Ecto neural progenitor cell (in vitro differentiated cells): ENCODE results near the gene SMS.
"Not testable (repeated sequence)": the region's sequence is repeated elsewhere in the genome, so short reads cannot be mapped to it uniquely, and the experiment has no call there.

Experiments
- DNase-seq: peaks from one replicate; pipeline ENCODE4 v3.0.0-alpha.2; 2018; ENCODE audit warnings: low spot score

The SMS gene

GRCh38 chrX:21952624-21953023 lies 12.1 kb downstream of the SMS start:
- no peak for DNase-seq

- DNase-seq: not testable (repeated sequence)
These were observed 12.8 kb downstream of the SMS start for GRCh38 chrX:21953195-21953830.

GRCh38 chrX:21955403-21956189 lies 15.1 kb downstream of the SMS start:
- no peak for DNase-seq

- no peak for DNase-seq
These were observed 16.3 kb downstream of the SMS start for GRCh38 chrX:21956783-21957182.

DNA sequence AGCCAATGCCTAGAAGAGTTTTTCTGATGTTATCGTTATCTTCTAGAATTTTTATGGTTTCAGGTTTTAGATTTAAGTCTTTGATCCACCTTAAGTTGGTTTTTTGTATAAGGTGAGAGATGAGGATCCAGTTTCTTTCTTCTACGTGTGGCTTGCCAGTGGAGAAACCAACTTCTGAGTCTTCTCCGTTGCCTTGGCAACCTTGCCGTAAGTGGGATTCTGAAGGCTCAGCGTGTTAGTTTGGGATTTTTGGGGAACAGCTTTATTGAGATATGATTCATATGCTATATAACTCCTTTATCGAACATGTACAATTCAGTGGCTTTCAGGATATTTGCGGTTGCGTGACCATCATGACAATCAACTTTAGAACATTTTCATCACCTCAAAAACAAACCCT lies 17.7 kb downstream of the SMS start:
- DNase-seq: no peak

DNA sequence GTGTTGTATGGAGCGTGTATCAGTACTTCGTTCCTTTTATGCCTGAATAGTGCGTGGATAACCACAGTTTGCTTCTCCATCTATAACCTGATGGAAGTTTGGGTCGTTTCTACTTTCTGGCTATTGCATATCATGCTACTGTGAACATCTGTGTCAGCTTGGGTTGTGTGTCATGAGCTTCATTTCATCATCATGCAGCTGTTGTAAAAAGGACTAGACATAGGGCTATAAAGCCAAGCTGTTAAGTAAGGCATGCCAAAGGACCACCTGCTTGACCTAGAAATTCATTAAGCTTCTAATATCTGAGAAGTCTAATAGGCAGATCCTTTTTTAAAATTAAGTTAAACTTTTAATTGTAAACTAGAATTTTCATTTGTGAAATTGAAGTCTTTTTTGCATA lies 18.4 kb downstream of the SMS start:
- no peak for DNase-seq

DNA sequence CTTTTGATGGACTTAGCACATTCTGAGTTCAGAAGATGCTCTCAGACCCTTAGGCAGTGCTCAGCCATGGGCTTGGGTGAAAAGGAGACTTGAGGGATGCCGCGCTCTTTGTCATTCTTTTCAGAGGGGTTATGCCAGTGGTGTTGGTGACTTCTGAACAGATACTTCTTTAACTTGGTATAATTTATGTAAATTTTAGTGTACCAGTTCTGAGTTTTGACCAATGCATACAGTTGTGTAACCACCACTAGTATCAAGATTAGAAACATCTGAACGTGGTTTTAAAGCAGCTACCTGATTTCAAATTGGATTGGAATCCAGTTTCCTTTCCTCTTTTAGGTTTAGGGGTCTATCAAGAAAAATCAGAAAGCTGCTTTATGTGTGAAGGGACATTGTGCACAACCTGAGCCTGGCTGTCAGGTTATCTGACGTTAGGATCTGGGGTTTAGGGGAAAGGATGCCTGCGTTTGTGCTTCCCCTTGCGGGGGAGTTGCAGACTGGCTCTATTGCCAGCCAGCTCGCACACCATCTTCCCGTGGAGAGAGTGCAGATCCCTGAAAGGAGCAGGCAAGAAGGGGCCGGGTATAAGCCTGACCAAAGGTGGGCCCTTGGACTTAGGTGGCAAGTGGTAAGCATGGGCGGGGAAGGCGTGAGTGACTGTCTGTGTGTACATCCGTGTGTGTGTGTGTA lies 19.0 kb downstream of the SMS start:
- no peak for DNase-seq

DNA sequence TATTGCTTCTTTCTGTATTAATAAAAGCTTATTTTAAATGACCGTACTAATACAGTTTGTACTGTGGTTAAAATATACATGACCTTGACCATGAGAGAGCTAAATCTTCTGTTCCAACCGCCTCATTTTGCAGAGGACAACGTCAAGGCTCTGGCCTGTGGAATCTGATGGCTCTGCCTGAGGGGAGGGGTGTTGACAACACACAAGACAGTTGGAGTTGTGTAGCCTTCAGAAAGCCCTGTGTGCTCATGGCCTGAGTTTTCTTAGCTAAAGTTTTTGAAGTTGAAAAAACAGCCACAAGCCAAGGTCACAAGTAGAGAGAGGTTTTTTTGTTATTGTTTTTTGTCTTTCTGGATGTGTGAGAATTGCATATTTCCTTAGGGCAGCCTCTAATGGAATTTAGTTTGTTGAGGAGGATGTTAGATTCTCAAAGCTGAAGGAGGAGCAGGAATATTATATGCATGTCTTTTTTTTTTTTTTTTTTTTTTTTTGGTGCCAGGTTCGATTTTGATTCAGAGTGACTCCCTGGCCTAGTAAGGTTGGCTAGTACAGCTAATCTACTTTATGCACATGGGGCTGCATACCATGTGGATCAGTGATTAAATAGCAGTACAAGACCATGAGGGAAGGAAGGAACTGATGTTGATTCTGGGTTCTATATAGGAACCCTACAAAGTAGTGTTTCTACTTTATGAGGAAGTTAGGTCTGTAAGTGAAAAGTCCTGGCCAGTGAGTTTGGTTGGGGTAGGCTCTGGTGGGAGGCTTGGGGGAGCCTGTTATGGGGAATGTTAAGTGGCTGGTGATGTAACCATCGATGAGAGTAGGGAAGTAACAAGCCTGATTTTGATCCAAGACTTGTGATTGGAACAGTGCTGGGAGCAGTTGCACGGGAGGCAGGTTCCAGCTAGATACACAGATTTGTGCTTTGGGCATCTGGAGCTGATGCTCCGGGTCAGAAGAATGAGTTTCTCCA lies 20.3 kb downstream of the SMS start:
- no peak for DNase-seq

DNA sequence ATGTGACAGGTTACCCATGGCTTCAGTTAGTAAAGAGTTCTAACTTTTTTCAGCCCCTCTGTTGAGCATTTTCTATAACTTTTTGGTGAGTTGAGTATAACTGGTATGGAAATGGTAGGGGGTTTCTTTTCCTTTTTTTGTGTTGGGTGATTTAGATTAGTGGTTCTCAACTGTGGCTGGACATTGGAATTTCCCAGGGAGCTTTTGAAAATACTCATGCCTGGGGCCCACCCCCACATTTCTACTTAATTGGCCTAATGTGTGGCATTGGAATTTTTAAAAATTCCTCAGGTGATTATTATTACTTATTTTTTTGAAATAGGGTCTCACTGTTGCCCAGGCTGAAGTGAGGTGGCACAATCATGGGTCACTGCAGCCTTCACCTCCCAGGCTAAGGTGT lies 21.9 kb downstream of the SMS start:
- DNase-seq: no peak

GRCh38 chrX:21963269-21963668 lies 22.8 kb downstream of the SMS start:
- no peak for DNase-seq

DNA sequence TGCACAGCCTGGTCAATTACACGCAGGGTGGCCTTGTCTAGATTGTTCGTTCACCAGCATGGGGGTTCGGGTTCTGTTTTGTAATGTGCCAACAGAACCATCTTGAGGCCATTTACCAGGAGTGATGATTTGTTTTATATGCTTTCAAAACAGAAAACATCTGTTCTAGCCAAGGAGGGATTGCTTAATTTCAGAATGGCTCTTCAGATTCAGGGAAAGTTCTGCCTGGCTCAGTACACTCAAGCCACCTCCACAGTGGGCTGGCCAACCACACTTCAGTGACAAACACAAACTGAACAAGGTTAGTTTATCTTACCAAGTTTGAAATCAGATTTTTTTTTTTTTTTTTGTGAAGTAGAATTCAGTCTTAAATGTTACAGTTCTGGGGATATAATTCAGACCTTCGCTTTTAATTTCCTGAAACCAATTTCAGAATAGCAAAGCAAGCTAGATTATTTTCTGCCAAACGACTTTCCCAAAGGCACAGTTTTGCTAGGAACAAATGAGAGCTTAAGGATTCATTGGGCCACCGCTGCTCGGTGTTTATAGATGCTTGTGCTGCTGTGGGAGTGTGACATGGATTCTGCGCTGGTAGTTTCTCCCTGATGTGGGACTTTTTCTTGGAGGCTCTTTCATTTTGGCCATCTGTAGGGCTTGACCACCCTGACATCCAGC lies 23.4 kb downstream of the SMS start:
- DNase-seq: no peak

DNA sequence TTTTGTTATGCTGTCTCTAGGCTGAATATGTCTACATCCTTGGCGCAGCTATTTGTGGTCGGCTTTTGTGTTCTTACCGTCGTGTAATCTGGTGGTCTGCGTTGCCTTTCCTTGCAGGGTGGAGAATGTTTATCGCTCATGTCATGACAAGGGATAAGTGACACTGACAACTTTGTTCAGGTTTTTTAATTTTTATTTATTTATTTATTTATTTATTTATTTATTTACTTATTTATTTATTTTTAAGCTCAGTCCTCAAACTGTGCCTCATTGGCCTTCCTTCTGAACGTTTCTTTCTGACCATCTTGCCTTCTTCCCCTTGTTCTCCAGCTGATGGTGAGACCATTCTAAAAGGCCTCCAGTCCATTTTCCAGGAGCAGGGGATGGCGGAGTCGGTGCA lies 26.4 kb downstream of the SMS start:
- DNase-seq: no peak

DNA sequence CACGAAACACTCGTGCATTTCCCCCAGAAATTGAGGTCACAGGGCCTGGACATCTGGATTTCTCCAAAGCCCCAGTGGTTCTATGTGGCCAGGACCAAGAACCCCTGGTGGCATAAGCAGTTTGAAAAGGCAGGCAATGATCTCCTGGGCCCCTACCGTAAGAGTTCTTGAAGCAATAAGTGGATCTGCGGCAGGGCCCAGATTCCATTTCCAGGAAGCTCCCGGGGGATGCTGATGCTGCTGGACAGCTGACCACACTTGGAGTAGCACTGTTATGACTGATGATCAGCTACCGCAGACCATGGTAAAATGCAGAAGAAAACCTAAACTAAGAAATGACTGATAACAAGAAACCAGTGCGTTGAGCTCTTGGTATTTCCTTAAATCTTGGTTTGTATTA lies 27.8 kb downstream of the SMS start:
- DNase-seq: no peak

- no peak for DNase-seq
These were observed 29.8 kb downstream of the SMS start for GRCh38 chrX:21970326-21970725.

DNA sequence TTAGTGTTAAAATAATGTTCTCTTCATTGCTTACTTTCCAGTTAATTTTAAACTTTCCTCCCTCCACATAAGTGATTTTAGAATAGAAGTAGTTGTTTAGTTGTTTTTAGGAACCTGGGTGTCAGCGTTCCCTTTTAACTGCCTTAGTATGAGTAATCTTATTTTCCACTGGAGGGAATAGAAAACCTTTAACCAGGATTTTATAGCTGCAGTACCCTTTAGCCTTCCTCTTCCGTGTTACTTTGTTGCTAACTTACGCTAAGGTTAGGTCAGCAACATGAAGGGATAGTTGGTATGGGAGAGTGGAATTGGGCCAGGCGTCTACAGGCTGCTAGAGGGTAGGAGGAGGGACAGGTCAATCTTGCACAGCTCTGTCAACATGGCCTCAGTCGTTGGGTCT lies 31.5 kb downstream of the SMS start:
- DNase-seq: no peak

DNA sequence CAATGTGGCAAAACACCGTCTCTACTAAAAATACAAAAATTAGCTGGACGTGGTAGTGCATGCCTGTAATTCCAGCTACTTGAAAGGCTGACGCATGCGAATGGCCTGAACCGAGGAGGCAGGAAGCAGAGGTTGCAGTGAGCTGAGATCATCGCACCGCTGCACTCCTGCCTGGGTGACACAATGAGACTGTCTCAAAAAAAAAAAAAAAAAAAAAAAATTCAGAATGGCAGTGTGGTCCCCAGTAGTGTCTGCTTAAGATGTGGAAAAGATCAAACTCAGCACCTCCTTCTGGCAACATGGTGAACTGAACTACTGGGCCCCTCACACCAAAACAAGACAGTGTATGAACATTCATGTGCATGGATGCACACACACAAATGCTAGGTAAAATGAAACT lies 32.2 kb downstream of the SMS start:
- DNase-seq: no peak

DNA sequence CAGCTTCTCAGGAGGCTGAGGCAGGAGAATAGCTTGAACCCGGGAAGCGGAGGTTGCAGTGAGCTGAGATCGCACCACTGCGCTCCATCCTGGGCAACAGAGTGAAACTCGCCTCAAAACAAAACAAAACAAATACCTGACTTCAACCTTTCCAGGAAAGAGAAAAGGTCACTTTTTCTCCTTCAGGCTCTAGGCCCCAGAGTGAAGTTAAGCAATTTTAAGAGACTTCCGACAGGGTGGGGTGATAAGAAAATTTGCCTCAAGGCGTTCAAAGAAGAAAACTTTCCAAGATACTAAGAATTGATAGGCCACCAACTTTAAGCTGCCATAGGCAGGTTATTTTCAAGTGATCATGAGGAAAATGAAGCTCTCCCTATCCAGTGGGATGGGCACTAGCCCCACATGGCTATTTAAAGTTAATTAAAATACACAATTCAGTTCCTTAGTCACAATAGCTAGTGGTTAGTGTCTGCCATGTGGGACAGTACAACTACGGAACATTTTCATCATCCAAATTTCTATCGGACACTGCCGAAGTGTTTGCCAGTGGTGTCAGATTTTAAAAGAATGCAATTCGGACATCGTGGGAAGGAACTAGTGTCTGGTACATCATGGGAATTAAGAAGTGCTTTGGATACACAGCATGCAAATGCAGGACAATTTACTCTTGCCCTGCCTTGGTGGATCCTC lies 33.0 kb downstream of the SMS start:
- no peak for DNase-seq

DNA sequence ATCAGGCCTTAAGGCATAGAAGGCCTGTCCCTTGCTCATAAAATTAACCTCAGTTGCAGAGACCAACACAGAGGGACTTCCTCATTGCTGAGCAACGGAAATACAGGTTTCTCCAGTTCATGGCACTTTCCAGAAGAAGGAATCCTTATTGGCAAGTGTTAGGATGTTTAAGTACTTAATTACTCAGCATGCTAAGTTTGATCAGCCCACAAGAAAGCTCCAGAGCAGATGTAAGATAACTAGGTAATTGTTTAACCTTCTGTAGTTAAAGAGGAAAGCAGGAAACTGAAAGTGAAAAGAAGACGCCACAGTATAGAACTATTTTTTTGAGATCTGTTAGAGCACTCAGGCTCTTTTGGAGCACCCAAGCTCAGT lies 33.5 kb downstream of the SMS start:
- no peak for DNase-seq

- DNase-seq: no peak
These were observed 34.7 kb downstream of the SMS start for GRCh38 chrX:21975242-21975641.

DNA sequence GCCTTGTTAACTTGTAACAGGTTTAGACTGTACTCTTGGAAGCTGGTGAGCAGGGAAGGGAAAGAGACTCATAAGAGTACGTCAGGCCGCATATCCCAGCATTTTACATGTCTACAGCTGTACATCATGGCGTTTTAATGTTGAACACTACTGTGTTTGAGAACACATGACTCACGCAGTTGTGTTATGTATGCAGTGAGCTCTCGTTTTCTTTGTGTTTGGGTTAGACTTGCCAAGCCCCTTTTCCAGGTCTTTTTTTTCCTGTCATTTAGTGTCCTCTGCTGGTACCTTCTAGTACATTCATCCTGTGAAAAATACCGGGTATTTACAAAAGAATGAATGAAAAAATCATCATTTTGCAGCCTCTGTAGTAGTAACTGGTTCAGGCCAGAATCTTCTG lies 35.3 kb downstream of the SMS start:
- DNase-seq: no peak

GRCh38 chrX:21978346-21978745 lies 37.8 kb downstream of the SMS start:
- no peak for DNase-seq
